GM10266 (cell line): ENCODE data around the gene RBM15B.
"Not testable (repeated sequence)": the region's sequence is repeated elsewhere in the genome, so short reads cannot be mapped to it uniquely, and the experiment has no call there.

Experiments used
- DNase-seq: peaks from one replicate; pipeline ENCODE4 v3.0.0; 2012; ENCODE audit errors: extremely low spot score
- CTCF ChIP-seq: IDR thresholded peaks from 2 replicates; pipeline ENCODE4 v1.5.1; 2012; ENCODE audit warnings: mild to moderate bottlenecking, low read depth; ENCODE audit not compliant: control insufficient read depth, insufficient read depth; ENCODE audit errors: missing control alignments

Gene RBM15B

GRCh38 chr3:51354731-51355615 lies 36.1 kb upstream of the RBM15B start:
- no peak for TF ChIP-seq CTCF
- no peak for DNase-seq

- no peak for DNase-seq
- TF ChIP-seq CTCF = no peak
These were observed 35.0 kb upstream of the RBM15B start for GRCh38 chr3:51355891-51356578.

GRCh38 chr3:51357856-51358255 lies 33.2 kb upstream of the RBM15B start:
- no peak for DNase-seq
- no peak for TF ChIP-seq CTCF

GRCh38 chr3:51358981-51359380 lies 32.1 kb upstream of the RBM15B start:
- no peak for DNase-seq

GRCh38 chr3:51360806-51361205 lies 30.3 kb upstream of the RBM15B start:
- no peak for TF ChIP-seq CTCF

More at GRCh38 chr3:51358981-51359380, 32.1 kb upstream of the RBM15B start:
- TF ChIP-seq CTCF = no peak

GRCh38 chr3:51361746-51362145 lies 29.3 kb upstream of the RBM15B start:
- TF ChIP-seq CTCF = no peak

More at GRCh38 chr3:51360806-51361205, 30.3 kb upstream of the RBM15B start:
- no peak for DNase-seq

GRCh38 chr3:51362476-51362875 lies 28.6 kb upstream of the RBM15B start:
- TF ChIP-seq CTCF = no peak
- DNase-seq = no peak

More at GRCh38 chr3:51361746-51362145, 29.3 kb upstream of the RBM15B start:
- DNase-seq = no peak

GRCh38 chr3:51368276-51368675 lies 22.8 kb upstream of the RBM15B start:
- DNase-seq = not testable (repeated sequence)
